Kidney (tissue), 14 donors: Measurements from ENCODE around the gene RFXANK. TPM values are rescaled to one million over a fixed set of nuclear protein-coding genes. Genes with fewer than 3 reads are reported as not detected.
"Not testable (repeated sequence)": the region's sequence is repeated elsewhere in the genome, so short reads cannot be mapped to it uniquely, and the experiment has no call there.

Experiments used
- DNase-seq, 5 donors: peaks; one replicate each; pipeline ENCODE4 v3.0.0-alpha.2; 2013 to 2020
- FAIRE-seq: peaks from 2 replicates; lab custom pipeline; 2012; peaks lifted over from hg19 to GRCh38; lab: Jason Lieb, UNC
- H3K27ac ChIP-seq, 2 donors: one replicate each; pipeline ENCODE4 v1.7.0; 2013; ENCODE audit warnings: low read depth in 2 of 2, low read length in 2 of 2, inconsistent platforms in 1 of 2
- H3K27me3 ChIP-seq: one replicate; pipeline ENCODE4 v1.7.1; 2013; ENCODE audit warnings: low read length, inconsistent platforms; ENCODE audit not compliant: control insufficient read depth, insufficient read depth
- H3K36me3 ChIP-seq, 3 donors: one replicate each; pipeline versions ENCODE4 v1.7.0 to v1.7.1; 2013; ENCODE audit warnings: low read length in 3 of 3, control low read depth in 1 of 3, inconsistent platforms in 1 of 3; ENCODE audit not compliant: insufficient read depth in 3 of 3, control insufficient read depth in 2 of 3
- H3K4me1 ChIP-seq, 3 donors: one replicate each; pipeline versions ENCODE4 v1.7.0 to v1.7.1; 2013; ENCODE audit warnings: low read length in 3 of 3, inconsistent platforms in 1 of 3, low read depth in 1 of 3; ENCODE audit not compliant: control insufficient read depth in 2 of 3, insufficient read depth in 2 of 3
- H3K4me3 ChIP-seq, 3 donors: one replicate each; pipeline versions ENCODE4 v1.7.0 to v1.8.1; 2013; ENCODE audit warnings: low read length in 3 of 3, control low read depth in 1 of 3, inconsistent platforms in 1 of 3
- H3K9ac ChIP-seq, 3 donors: one replicate each; pipeline versions ENCODE4 v1.7.0 to v1.7.1; 2013; ENCODE audit warnings: low read length in 3 of 3, control low read depth in 1 of 3, inconsistent platforms in 1 of 3
- H3K9me3 ChIP-seq, 3 donors: one replicate each; pipeline versions ENCODE4 v1.7.0 to v1.7.1; 2013; ENCODE audit warnings: low read length in 3 of 3, control low read depth in 1 of 3, inconsistent platforms in 1 of 3; ENCODE audit not compliant: control insufficient read depth in 2 of 3, insufficient read depth in 1 of 3
- CTCF ChIP-seq: IDR thresholded peaks from 3 replicates; pipeline ENCODE4 v1.5.1; 2012; ENCODE audit warnings: mild to moderate bottlenecking, moderate library complexity, borderline replicate concordance; ENCODE audit not compliant: insufficient read depth; ENCODE audit errors: extremely low read depth
- intact Hi-C: fragments of 100-400 bp; cut with DNase I; formaldehyde crosslinking; loops from one replicate; pipeline ENCODE4 v1.11.1; 2022
- polyA plus RNA-seq: library from polyadenylated mRNA; stranded (reverse); fragments of 350-450 nt; fragmentation: Illumina TruSeq; extraction: RNeasy Lipid Tissue Mini Kit (QIAGEN cat#74804); gene quantifications from one replicate; pipeline ENCODE4 v1.2.3, GENCODE V29; 2014; ENCODE audit warnings: low read depth, low replicate concordance; ENCODE audit not compliant: insufficient read depth
- total RNA-seq: library from RNA; stranded (reverse); fragmentation: NEBNext Ultra II Directional; extraction: Animal tissue kit (Norgen Biotek cat#: 25700); gene quantifications from one replicate; pipeline ENCODE4 v1.2.1, GENCODE V29; 2021
- donor health status: control.
- donor health status: control.
- donor health status: control.
- donor health status: control.
- donor health status: control.
- donor health status: DM: yes; HTN: yes; CAD: no.
- donor health status: Normal renal cell carcinoma (clear cell type).

Gene RFXANK
- total and polyA plus RNA-seq, 2 donors from 2014 or later, result 70.7 to 133 TPM

GRCh38 chr19:19170053-19170872 lies 21.8 kb upstream of the RFXANK start, which contains the start of gene MEF2B:
Gene MEF2B (minus strand): TSS chr19:19170263. CDS start chr19:19150735, 19,528 bp downstream.
- H3K9ac ChIP-seq, result no peak within 1 kb of the TSS
- no peaks in the 10 kb centered on the region for H3K9me3 ChIP-seq
- H3K36me3 ChIP-seq, result no peaks in the 10 kb centered on the region
- TF ChIP-seq CTCF, result no peak
- H3K27me3 ChIP-seq, result no peaks in the 10 kb centered on the region
- no peak for FAIRE-seq
- peak; percentile 85 to 93 (median 91) for DNase-seq
- H3K4me1 ChIP-seq, result peaks cover 0 to 5% (median 0%) of the 10 kb centered on the region in 3 donors
- intact Hi-C loops, result no loop called here
- H3K4me3 ChIP-seq, result no peak within 1 kb of the TSS
- no peak within 1 kb of the TSS for H3K27ac ChIP-seq

- intact Hi-C loops, result no loop called here
- Histone ChIP-seq H3K9ac (no peak overlapping the region), H3K36me3 (no peaks in the 10 kb centered on the region), H3K27me3 (no peaks in the 10 kb centered on the region), H3K27ac (no peak overlapping the region), H3K4me3 (no peak overlapping the region), H3K4me1 (peaks cover 0 to 5% (median 0%) of the 10 kb centered on the region in 3 donors), H3K9me3 (no peaks in the 10 kb centered on the region)
- TF ChIP-seq CTCF, result no peak
- FAIRE-seq (no peak), DNase-seq (peak in 1 of 5 donors; percentile 48)
Measured at GRCh38 chr19:19170873-19171672, 21.0 kb upstream of the RFXANK start.

- no peak overlapping the region for H3K4me3 ChIP-seq
- no peaks in the 10 kb centered on the region for H3K9me3 ChIP-seq
- peaks cover 0 to 5% (median 0%) of the 10 kb centered on the region in 3 donors for H3K4me1 ChIP-seq
- DNase-seq (peak in 4 of 5 donors; percentile 44 to 63 (median 50)), FAIRE-seq (no peak)
- H3K27ac ChIP-seq, result no peak overlapping the region
- no peaks in the 10 kb centered on the region for H3K36me3 ChIP-seq
- no peak overlapping the region for H3K9ac ChIP-seq
- H3K27me3 ChIP-seq, result no peaks in the 10 kb centered on the region
- intact Hi-C loops, result no loop called here
- no peak for TF ChIP-seq CTCF
Measured at GRCh38 chr19:19171821-19172532, 20.1 kb upstream of the RFXANK start.

- H3K4me3 ChIP-seq, H3K4me1 ChIP-seq, H3K27me3 ChIP-seq, DNase-seq, H3K36me3 ChIP-seq, FAIRE-seq, H3K9me3 ChIP-seq, intact Hi-C loops, H3K27ac ChIP-seq, H3K9ac ChIP-seq: not testable (repeated sequence)
Measured at GRCh38 chr19:19173243-19173642, 18.8 kb upstream of the RFXANK start.
